ENCODE measurements around the gene C3orf52.

GRCh38 chr3:112143251-112143650, 57.1 kb downstream of the C3orf52 start:
- TF ChIP-seq POLR2A (IDR thresholded peaks at IDR 0.05; ENCODE audit: low read depth, low read length) (no peak), POLR2AphosphoS5 (IDR thresholded peaks at IDR 0.05; ENCODE audit: low read depth, low read length) (no peak), TAF1 (IDR thresholded peaks at IDR 0.05; ENCODE audit: low read depth, low read length) (no peak), PAX5 (IDR thresholded peaks at IDR 0.05; ENCODE audit: insufficient read depth, low read length, severe bottlenecking) (no peak), SPI1 (IDR thresholded peaks at IDR 0.05; ENCODE audit: low read depth, low read length) (no peak), POU2F2 (IDR thresholded peaks at IDR 0.05; ENCODE audit: low read depth, low read length) (peak; percentile 57; the same call in 1 of the 2 replicates)

Data from GM12891 (cell line).